MM.1S (cell line): ENCODE data around the gene OMG.

Experiments used
- DNase-seq: peaks from one replicate; pipeline ENCODE4 v3.0.0-alpha.2; 2015
- H2AFZ ChIP-seq: fragments of 300-600 bp; sonication (generic); 2 replicates; pipeline ENCODE4 v1.6.0; 2016; ENCODE audit warnings: antibody characterized with exemption, low read length
- H3F3A ChIP-seq: fragments of 300-600 bp; sonication (generic); 2 replicates; pipeline ENCODE4 v1.6.1; 2016; ENCODE audit warnings: mild to moderate bottlenecking, antibody characterized with exemption, low read length, moderate library complexity, mixed read lengths; ENCODE audit not compliant: insufficient read depth
- H3K27ac ChIP-seq: fragments of 300-600 bp; sonication (generic); 2 replicates; pipeline ENCODE4 v1.5.1; 2016; ENCODE audit warnings: mild to moderate bottlenecking, low read length
- H3K27me3 ChIP-seq: fragments of 300-600 bp; sonication (generic); replicated peaks from 2 replicates; pipeline ENCODE4 v1.6.0; 2016; ENCODE audit warnings: low read length; ENCODE audit not compliant: insufficient read depth
- H3K36me3 ChIP-seq: fragments of 300-600 bp; sonication (generic); replicated peaks from 2 replicates; pipeline ENCODE4 v1.6.1; 2016; ENCODE audit warnings: mild to moderate bottlenecking, low read length, mixed read lengths; ENCODE audit not compliant: insufficient read depth
- H3K4me1 ChIP-seq: fragments of 300-600 bp; sonication (generic); 2 replicates; pipeline ENCODE4 v1.6.1; 2016; ENCODE audit warnings: low read length, mixed read lengths
- H3K4me2 ChIP-seq: fragments of 300-600 bp; sonication (generic); 2 replicates; pipeline ENCODE4 v1.6.0; 2016; ENCODE audit warnings: low read depth, low read length
- H3K4me3 ChIP-seq: fragments of 300-600 bp; sonication (generic); 2 replicates; pipeline ENCODE4 v1.5.1; 2016; ENCODE audit warnings: low read length, mixed read lengths
- H3K79me2 ChIP-seq: fragments of 300-600 bp; sonication (generic); 2 replicates; pipeline ENCODE4 v1.6.1; 2016; ENCODE audit warnings: mixed run types, low read length, mixed read lengths
- H3K9ac ChIP-seq: fragments of 300-600 bp; sonication (generic); 2 replicates; pipeline ENCODE4 v1.6.1; 2016; ENCODE audit warnings: low read length, mixed read lengths
- H3K9me2 ChIP-seq: fragments of 300-600 bp; sonication (generic); replicated peaks from 2 replicates; pipeline ENCODE4 v1.6.1; 2016; ENCODE audit warnings: mild to moderate bottlenecking, low read length, mixed read lengths; ENCODE audit not compliant: insufficient read depth
- H3K9me3 ChIP-seq: fragments of 300-600 bp; sonication (generic); replicated peaks from 2 replicates; pipeline ENCODE4 v1.6.1; 2016; ENCODE audit warnings: mild to moderate bottlenecking, low read length, mixed read lengths; ENCODE audit not compliant: insufficient read depth
- H4K20me1 ChIP-seq: fragments of 300-600 bp; sonication (generic); 2 replicates; pipeline ENCODE4 v1.6.1; 2016; ENCODE audit warnings: mild to moderate bottlenecking, low read length, moderate library complexity, mixed read lengths; ENCODE audit not compliant: insufficient read depth
- EZH2 ChIP-seq: fragments of 300-600 bp; sonication (generic); optimal IDR thresholded peaks from 2 replicates; pipeline ENCODE3; 2017; ENCODE audit warnings: low read depth, mild to moderate bottlenecking, antibody characterized with exemption, low read length, mixed read lengths
- EZH2phosphoT487 ChIP-seq: fragments of 300-600 bp; sonication (generic); IDR thresholded peaks from 2 replicates; pipeline ENCODE4 v1.6.1; 2018; ENCODE audit warnings: antibody characterized with exemption, low read length
- TF ChIP-seq, protein P1 (sequence below): fragments of 300-600 bp; sonication (generic); IDR thresholded peaks from 2 replicates; pipeline ENCODE4 v1.5.1; 2016; ENCODE audit warnings: antibody characterized with exemption, low read length, mixed read lengths

Gene OMG

DNA sequence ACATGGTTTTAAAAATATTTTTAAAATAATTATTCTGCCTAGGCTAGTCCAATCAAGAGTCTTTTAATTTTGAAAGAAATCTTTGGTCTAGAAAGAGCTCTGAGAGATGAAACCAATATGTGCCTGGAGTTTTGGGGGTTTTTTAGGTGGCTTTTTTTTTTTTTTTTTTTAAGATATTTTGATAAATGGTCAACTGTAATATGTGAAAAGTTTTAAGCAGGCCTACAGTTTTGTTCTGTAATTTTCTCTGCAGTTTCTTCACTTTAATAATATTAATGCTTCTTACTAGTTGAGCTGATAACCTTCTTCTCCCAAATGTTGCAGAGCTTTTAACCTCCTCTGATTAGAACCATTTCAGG, 45.1 kb downstream of the OMG start:
- Histone ChIP-seq H3K27ac (peak overlapping the region; percentile 68; the same call in 1 of the 2 replicates), H3K27me3 (no peaks in the 10 kb centered on the region), H3K9me2 (no peaks in the 10 kb centered on the region), H3K36me3 (no peaks in the 10 kb centered on the region), H3K9me3 (no peaks in the 10 kb centered on the region), H3K4me2 (peak overlapping the region; percentile 77), H3K4me1 (peaks cover 26% of the 10 kb centered on the region), H3K79me2 (no peaks in the 10 kb centered on the region), H3F3A (peaks cover 22% of the 10 kb centered on the region), H2AFZ (no peak overlapping the region), H4K20me1 (no peaks in the 10 kb centered on the region), H3K9ac (no peak overlapping the region), H3K4me3 (no peak overlapping the region; the same call in 1 of the 2 replicates)
- TF ChIP-seq EZH2, result no peak
- TF ChIP-seq, protein P1, sequence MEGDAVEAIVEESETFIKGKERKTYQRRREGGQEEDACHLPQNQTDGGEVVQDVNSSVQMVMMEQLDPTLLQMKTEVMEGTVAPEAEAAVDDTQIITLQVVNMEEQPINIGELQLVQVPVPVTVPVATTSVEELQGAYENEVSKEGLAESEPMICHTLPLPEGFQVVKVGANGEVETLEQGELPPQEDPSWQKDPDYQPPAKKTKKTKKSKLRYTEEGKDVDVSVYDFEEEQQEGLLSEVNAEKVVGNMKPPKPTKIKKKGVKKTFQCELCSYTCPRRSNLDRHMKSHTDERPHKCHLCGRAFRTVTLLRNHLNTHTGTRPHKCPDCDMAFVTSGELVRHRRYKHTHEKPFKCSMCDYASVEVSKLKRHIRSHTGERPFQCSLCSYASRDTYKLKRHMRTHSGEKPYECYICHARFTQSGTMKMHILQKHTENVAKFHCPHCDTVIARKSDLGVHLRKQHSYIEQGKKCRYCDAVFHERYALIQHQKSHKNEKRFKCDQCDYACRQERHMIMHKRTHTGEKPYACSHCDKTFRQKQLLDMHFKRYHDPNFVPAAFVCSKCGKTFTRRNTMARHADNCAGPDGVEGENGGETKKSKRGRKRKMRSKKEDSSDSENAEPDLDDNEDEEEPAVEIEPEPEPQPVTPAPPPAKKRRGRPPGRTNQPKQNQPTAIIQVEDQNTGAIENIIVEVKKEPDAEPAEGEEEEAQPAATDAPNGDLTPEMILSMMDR, result no peak
- no peak for TF ChIP-seq EZH2phosphoT487
- DNase-seq, result peak; percentile 11

DNA sequence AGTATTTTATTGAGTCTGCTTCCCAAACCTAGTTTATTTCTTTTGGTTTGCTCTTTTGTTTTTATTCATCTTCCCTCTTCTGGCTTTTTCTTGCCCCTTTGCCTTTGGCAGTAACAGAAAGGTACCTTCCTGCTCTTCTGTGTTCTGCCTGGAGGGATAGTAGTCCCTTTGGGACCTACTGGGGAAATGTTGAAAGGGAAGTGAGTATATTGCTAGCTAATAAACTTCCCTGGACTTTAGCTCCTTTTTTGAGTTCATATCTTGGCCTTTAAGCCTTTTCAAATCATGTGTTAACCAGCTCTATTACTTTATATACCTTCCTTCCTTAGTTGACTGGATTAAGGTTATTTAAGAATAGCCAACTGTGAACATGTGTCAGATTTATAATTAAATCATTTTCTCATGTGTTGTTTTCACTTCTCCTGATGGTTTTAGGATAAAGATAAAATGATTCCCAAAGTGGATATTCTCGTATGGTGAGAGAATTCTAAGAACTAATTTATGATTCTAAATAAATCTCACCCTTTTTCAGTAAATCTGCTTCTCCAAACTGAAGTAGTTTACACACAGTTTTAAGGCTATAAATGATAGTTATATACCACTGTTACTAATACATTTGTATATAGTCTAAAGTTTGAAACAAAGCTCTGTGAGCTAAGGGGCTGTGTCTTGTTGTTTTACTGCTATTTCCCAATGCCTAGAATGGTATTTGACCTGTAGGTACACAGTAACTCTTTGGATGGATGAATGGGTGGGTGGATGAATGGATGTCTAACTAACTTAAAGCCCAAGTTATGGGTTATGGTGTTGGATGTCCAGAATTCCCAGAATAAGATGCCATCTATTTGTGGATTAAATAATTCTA, 45.7 kb downstream of the OMG start:
- Histone ChIP-seq H3K9me2 (no peaks in the 10 kb centered on the region), H3F3A (peaks cover 22% of the 10 kb centered on the region), H3K4me2 (peak overlapping the region; percentile 77), H2AFZ (no peak overlapping the region), H3K27ac (peak overlapping the region; percentile 68; the same call in 1 of the 2 replicates), H3K36me3 (no peaks in the 10 kb centered on the region), H3K27me3 (no peaks in the 10 kb centered on the region), H3K79me2 (no peaks in the 10 kb centered on the region), H3K4me3 (peak overlapping the region; percentile 21), H3K9ac (peak overlapping the region; percentile 18; the same call in 1 of the 2 replicates), H4K20me1 (no peaks in the 10 kb centered on the region), H3K4me1 (peaks cover 26% of the 10 kb centered on the region), H3K9me3 (no peaks in the 10 kb centered on the region)
- no peak for DNase-seq
- TF ChIP-seq, protein P1, result no peak
- TF ChIP-seq EZH2phosphoT487, result no peak
- TF ChIP-seq EZH2, result no peak

- Histone ChIP-seq H3K9me2 (no peaks in the 10 kb centered on the region), H3K79me2 (no peaks in the 10 kb centered on the region), H3F3A (peaks cover 22% of the 10 kb centered on the region), H4K20me1 (no peaks in the 10 kb centered on the region), H3K27me3 (no peaks in the 10 kb centered on the region), H3K9me3 (no peaks in the 10 kb centered on the region), H3K4me1 (peaks cover 26% of the 10 kb centered on the region), H3K4me2 (peak overlapping the region; percentile 77), H3K27ac (peak overlapping the region; percentile 68; the same call in 1 of the 2 replicates), H3K9ac (peak overlapping the region; percentile 18; the same call in 1 of the 2 replicates), H3K36me3 (no peaks in the 10 kb centered on the region), H2AFZ (no peak overlapping the region), H3K4me3 (peak overlapping the region; percentile 21; the same call in 1 of the 2 replicates)
- peak; percentile 74 for DNase-seq
- TF ChIP-seq EZH2phosphoT487 (no peak), EZH2 (no peak)
- TF ChIP-seq, protein P1, result no peak
Observed at GRCh38 chr17:31250229-31250628, 46.8 kb downstream of the OMG start.
